H1 (cell line): ENCODE results near the gene MAPK11. TPM values are rescaled to one million over a fixed set of nuclear protein-coding genes. Genes with fewer than 3 reads are reported as not detected.

Experiments
- CTCF ChIA-PET: fragments of 300-600 bp; sonication (Branson Sonifier 250); formaldehyde crosslinking; loops from one replicate; lab custom pipeline; 2021; ENCODE audit not compliant: partially characterized antibody; lab: Charles Lee
- POLR2A ChIA-PET: fragments of 300-600 bp; sonication (Branson Sonifier 250); formaldehyde crosslinking; loops from one replicate; lab custom pipeline; 2021; ENCODE audit warnings: inconsistent platforms; ENCODE audit not compliant: partially characterized antibody; lab: Charles Lee
- DNase-seq, 2 experiments: peaks; one replicate each; pipeline versions ENCODE4 v3.0.0 to v3.0.0-alpha.2; 2010 to 2022; ENCODE audit warnings: low spot score in 2 of 2, low read depth in 1 of 2, mixed read lengths in 1 of 2
- FAIRE-seq: peaks from 2 replicates; lab custom pipeline; 2011; peaks lifted over from hg19 to GRCh38; lab: Jason Lieb, UNC
- H2AFZ ChIP-seq: 2 replicates; pipeline ENCODE4 v1.8.1; 2012; ENCODE audit warnings: low read length, inconsistent platforms
- H2AK5ac ChIP-seq: 2 replicates; pipeline ENCODE4 v1.6.1; 2013; ENCODE audit warnings: low read depth, low read length
- H2BK120ac ChIP-seq: replicated peaks from 2 replicates; pipeline ENCODE3; 2013; ENCODE audit warnings: low read depth, low read length, inconsistent platforms
- H2BK12ac ChIP-seq: 2 replicates; pipeline ENCODE4 v1.6.1; 2013; ENCODE audit warnings: low read depth, low read length
- H2BK15ac ChIP-seq: 2 replicates; pipeline ENCODE4 v1.6.1; 2013; ENCODE audit warnings: low read length
- H2BK20ac ChIP-seq: 2 replicates; pipeline ENCODE4 v1.6.1; 2013; ENCODE audit warnings: low read length
- H2BK5ac ChIP-seq: 2 replicates; pipeline ENCODE4 v1.6.1; 2013; ENCODE audit warnings: low read depth, low read length
- H3K14ac ChIP-seq: 2 replicates; pipeline ENCODE4 v1.6.1; 2013; ENCODE audit warnings: inconsistent platforms; ENCODE audit not compliant: insufficient read length
- H3K18ac ChIP-seq: 2 replicates; pipeline ENCODE4 v1.6.1; 2013; ENCODE audit warnings: low read length; ENCODE audit errors: extremely low read depth
- H3K23ac ChIP-seq: 2 replicates; pipeline ENCODE4 v1.6.1; 2013; ENCODE audit warnings: inconsistent platforms; ENCODE audit not compliant: insufficient read length
- H3K23me2 ChIP-seq: 2 replicates; pipeline ENCODE4 v1.6.1; 2013; ENCODE audit warnings: low read depth, low read length
- H3K27ac ChIP-seq: 2 replicates; pipeline ENCODE4 v1.6.1; 2011; ENCODE audit warnings: low read depth, low read length, inconsistent platforms
- H3K27me3 ChIP-seq, 4 experiments: replicated peaks in 1 of 4; 1 replicate in 1 of 4; 2 replicates in 3 of 4; pipeline versions ENCODE4 v1.6.1 to v1.8.1; 2011 to 2013; ENCODE audit warnings: low read length in 3 of 4, mild to moderate bottlenecking in 3 of 4, inconsistent platforms in 2 of 4, mixed read lengths in 2 of 4, moderate library complexity in 1 of 4; ENCODE audit not compliant: control insufficient read depth in 3 of 4, insufficient read depth in 3 of 4; ENCODE audit errors: extremely low read depth in 1 of 4
- H3K36me3 ChIP-seq, 4 experiments: 2 replicates each; pipeline versions ENCODE4 v1.6.1 to v1.8.1; 2011 to 2013; ENCODE audit warnings: mild to moderate bottlenecking in 4 of 4, low read length in 3 of 4, moderate library complexity in 2 of 4, control low read depth in 1 of 4, inconsistent platforms in 1 of 4; ENCODE audit not compliant: insufficient read depth in 4 of 4, control insufficient read depth in 2 of 4
- H3K4ac ChIP-seq: replicated peaks from 2 replicates; pipeline ENCODE3; 2013; ENCODE audit warnings: low read length, low read depth, mixed read lengths, inconsistent platforms; ENCODE audit not compliant: insufficient read length
- H3K4me1 ChIP-seq, 4 experiments: replicated peaks in 1 of 4; 1 replicate in 1 of 4; 2 replicates in 3 of 4; pipeline versions ENCODE4 v1.6.1 to v1.8.1; 2011 to 2013; ENCODE audit warnings: low read length in 3 of 4, inconsistent platforms in 2 of 4, mixed read lengths in 1 of 4; ENCODE audit not compliant: insufficient read depth in 4 of 4, control insufficient read depth in 3 of 4
- H3K4me2 ChIP-seq, 2 experiments: 2 replicates each; pipeline versions ENCODE4 v1.6.1 to v1.8.1; 2011 to 2013; ENCODE audit warnings: low read depth in 2 of 2, low read length in 2 of 2, control low read depth in 1 of 2, inconsistent platforms in 1 of 2, mild to moderate bottlenecking in 1 of 2; ENCODE audit not compliant: insufficient read depth in 1 of 2
- H3K4me3 ChIP-seq, 4 experiments: fragments of 200-600, 300-600 bp in 1 of 4; sonication (generic), shearing (Covaris generic), sonication (Bioruptor Twin) in 1 of 4; 2 replicates each; pipeline versions ENCODE4 v1.5.1 to v1.8.1; 2011 to 2016; ENCODE audit warnings: low read length in 4 of 4, low read depth in 3 of 4, control low read depth in 2 of 4, inconsistent platforms in 2 of 4, mild to moderate bottlenecking in 2 of 4, mixed read lengths in 1 of 4, moderate library complexity in 1 of 4; ENCODE audit not compliant: insufficient read depth in 2 of 4; ENCODE audit errors: extremely low read depth in 1 of 4
- H3K56ac ChIP-seq: replicated peaks from 2 replicates; pipeline ENCODE3; 2013; ENCODE audit warnings: low read depth, mild to moderate bottlenecking, mixed read lengths, low read length, inconsistent platforms; ENCODE audit not compliant: insufficient read length
- H3K79me1 ChIP-seq: 2 replicates; pipeline ENCODE4 v1.6.1; 2013; ENCODE audit warnings: low read depth, low read length, control low read depth
- H3K79me2 ChIP-seq, 2 experiments: 2 replicates each; pipeline versions ENCODE4 v1.6.1 to v1.8.1; 2012 to 2013; ENCODE audit warnings: low read length in 2 of 2, mild to moderate bottlenecking in 2 of 2, inconsistent platforms in 1 of 2; ENCODE audit not compliant: insufficient read depth in 2 of 2, control insufficient read depth in 1 of 2
- H3K9ac ChIP-seq, 4 experiments: replicated peaks in 1 of 4; 1 replicate in 1 of 4; 2 replicates in 3 of 4; pipeline versions ENCODE4 v1.6.1 to v1.8.1; 2011 to 2013; ENCODE audit warnings: low read depth in 3 of 4, low read length in 3 of 4, control low read depth in 2 of 4, mild to moderate bottlenecking in 2 of 4, moderate library complexity in 2 of 4, inconsistent platforms in 1 of 4; ENCODE audit errors: extremely low read depth in 1 of 4
- H3K9me3 ChIP-seq, 2 experiments: 2 replicates each; pipeline versions ENCODE4 v1.6.1 to v1.8.1; 2012 to 2013; ENCODE audit warnings: mild to moderate bottlenecking in 2 of 2, moderate library complexity in 2 of 2, control low read depth in 1 of 2, inconsistent platforms in 1 of 2, low read depth in 1 of 2, low read length in 1 of 2, mixed read lengths in 1 of 2; ENCODE audit not compliant: insufficient read depth in 2 of 2
- H4K20me1 ChIP-seq, 2 experiments: replicated peaks in 1 of 2; 2 replicates each; pipeline versions ENCODE3 to v1.8.1; 2011 to 2013; ENCODE audit warnings: inconsistent platforms in 2 of 2, low read length in 2 of 2, mild to moderate bottlenecking in 1 of 2; ENCODE audit not compliant: insufficient read depth in 2 of 2, control insufficient read depth in 1 of 2
- H4K5ac ChIP-seq: 2 replicates; pipeline ENCODE4 v1.6.1; 2013; ENCODE audit warnings: low read length, low read depth, mixed read lengths, inconsistent platforms; ENCODE audit not compliant: insufficient read length
- H4K8ac ChIP-seq: 2 replicates; pipeline ENCODE4 v1.8.0; 2013; ENCODE audit warnings: mild to moderate bottlenecking, moderate library complexity, low read length, inconsistent platforms; ENCODE audit not compliant: insufficient read depth; ENCODE audit errors: extremely low read depth
- H4K91ac ChIP-seq: replicated peaks from 2 replicates; pipeline ENCODE3; 2013; ENCODE audit warnings: low read length, mixed read lengths, inconsistent platforms; ENCODE audit not compliant: insufficient read length
- CBX5 ChIP-seq: fragments of 300-800, 300-1000 bp; sonication (generic); IDR thresholded peaks from 2 replicates; pipeline ENCODE4 v1.7.1; 2016; ENCODE audit warnings: antibody characterized with exemption, low read length, low read depth
- CBX8 ChIP-seq: fragments of 300-800, 300-1000 bp; sonication (generic); IDR thresholded peaks from 2 replicates; pipeline ENCODE4 v1.7.1; 2016; ENCODE audit warnings: low read depth, low read length, borderline replicate concordance
- CREB1 ChIP-seq: IDR thresholded peaks from 2 replicates; pipeline ENCODE4 v1.6.1; 2012; ENCODE audit warnings: inconsistent platforms
- JUN ChIP-seq: IDR thresholded peaks from 2 replicates; pipeline ENCODE4 v1.6.1; 2011; ENCODE audit warnings: low read depth, mild to moderate bottlenecking, improper control_type of control experiment, low read length
- JUND ChIP-seq: IDR thresholded peaks from 2 replicates; pipeline ENCODE4 v1.6.1; 2011; ENCODE audit warnings: mild to moderate bottlenecking, improper control_type of control experiment, low read length
- WGBS, 2 experiments: shearing (Covaris generic) in 1 of 2; methylation state at CpG; one replicate each; pipeline versions ENCODE4 v1.1.6 to v1.1.7; 2013 to 2015; ENCODE audit warnings: low lambda C conversion rate in 2 of 2, mixed read lengths in 2 of 2, inconsistent platforms in 1 of 2, low coverage in 1 of 2, missing lambda C conversion rate in 1 of 2; ENCODE audit not compliant: insufficient replicate concordance in 2 of 2, insufficient coverage in 1 of 2, insufficient read length in 1 of 2; ENCODE audit errors: extremely low coverage in 1 of 2, missing lambda C conversion rate in 1 of 2; 5-methylcytosine and 5-hydroxymethylcytosine counted together
- polyA plus RNA-seq, 7 experiments: library from polyadenylated mRNA; depleted of rRNA in 3 of 7; stranded (reverse) in 5 of 7; unstranded in 2 of 7; fragments of >200 nt in 5 of 7; fragments of 200-250 nt in 2 of 7; gene quantifications; 1 replicate in 5 of 7; 2 replicates in 1 of 7; 4 replicates in 1 of 7; pipeline versions ENCODE4 v1.2.1 to v1.2.3, GENCODE V29; 2011 to 2013; ENCODE audit warnings: missing spikeins in 2 of 7, mixed read lengths in 2 of 7
- total RNA-seq: library from RNA; stranded (reverse); fragmentation: NEBNext Ultra II Directional; extraction: Animal tissue kit (Norgen Biotek cat#: 25700); gene quantifications from 2 replicates; pipeline ENCODE4 v1.2.1, GENCODE V29; 2021
- TF ChIP-seq, protein P1 (sequence below): IDR thresholded peaks from 2 replicates; pipeline ENCODE4 v1.6.1; 2011; ENCODE audit warnings: low read depth, mild to moderate bottlenecking, low read length; ENCODE audit not compliant: insufficient read depth

The MAPK11 gene
- total and polyA plus RNA-seq, 2 of the 8 experiments (the other 6 are each of a cell fraction or from before 2014, with no cell fraction given), result 0.70 to 1.5 TPM

DNA sequence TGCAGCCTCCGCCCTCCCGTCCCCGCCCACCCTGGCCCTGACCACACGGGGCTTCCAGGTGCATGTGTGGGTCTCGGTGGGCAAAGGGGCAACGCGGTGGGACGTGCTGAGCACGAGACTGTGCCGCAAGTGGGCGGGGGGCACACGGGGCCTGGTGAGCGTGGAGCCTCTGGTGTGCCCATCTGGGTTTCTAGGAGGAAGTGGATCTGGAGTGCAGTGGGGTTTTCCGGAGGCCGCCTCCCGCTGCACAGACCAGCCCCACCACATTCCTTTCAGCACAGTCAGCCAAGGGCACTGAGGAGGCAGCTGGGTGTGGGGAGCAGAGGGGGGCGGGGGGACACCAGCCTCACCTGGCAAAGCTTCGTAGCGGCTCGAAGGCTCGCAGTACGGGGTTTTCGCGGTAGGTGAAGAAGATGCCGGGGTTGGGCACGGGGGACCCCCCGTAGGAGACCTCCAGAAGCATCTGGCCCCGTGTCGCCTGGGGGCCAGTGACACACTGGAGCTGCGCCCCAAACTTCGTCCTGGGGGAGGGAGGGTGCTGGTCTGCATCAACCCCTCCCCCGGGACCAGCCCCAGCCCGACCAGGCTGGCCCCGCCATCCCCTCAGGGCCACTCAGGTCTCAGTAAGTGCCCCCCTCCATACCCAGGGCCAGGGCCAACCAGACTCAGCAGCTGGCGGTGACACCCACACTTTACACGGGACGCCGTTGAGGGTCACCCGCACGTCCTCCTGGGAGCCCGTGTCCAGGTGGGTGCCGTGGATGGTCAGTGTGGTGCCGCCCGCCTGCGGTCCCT lies 12.4 kb upstream of the MAPK11 start:
- peaks cover 0 to 2% (median 0%) of the 10 kb centered on the region in 4 experiments; a peak in 2 of 7 replicates for H3K4me1 ChIP-seq
- no peaks in the 10 kb centered on the region for H3K79me2 ChIP-seq
- H2BK15ac ChIP-seq, result no peak overlapping the region
- CTCF ChIA-PET, result interaction anchor here (1.7 to 1.9 kb wide), 2 partner anchors 10 to 58 kb away, joined by 3 to 6 read pairs; no protein-coding TSS in a partner anchor
- H2BK5ac ChIP-seq, result no peak overlapping the region
- no peak overlapping the region for H3K4me3 ChIP-seq
- no peak overlapping the region for H3K23ac ChIP-seq
- H2AFZ ChIP-seq, result no peak overlapping the region
- H3K79me1 ChIP-seq, result no peaks in the 10 kb centered on the region
- POLR2A ChIA-PET, result interaction anchor here (1.0 to 1.2 kb wide), 3 partner anchors 8 to 26 kb away, joined by 3 to 6 read pairs (median 4); no protein-coding TSS in a partner anchor
- 91% methylated on average over 37 of the region's 45 CpGs; no CpG with 5 or more reads in 1 of the 2 experiments for WGBS, 2 experiments
- no peak overlapping the region for H3K18ac ChIP-seq
- H3K9me3 ChIP-seq, result peaks cover 0 to under 1% of the 10 kb centered on the region in 2 experiments; a peak in 1 of 4 replicates
- no peaks in the 10 kb centered on the region for H3K27me3 ChIP-seq
- DNase-seq (no peak), FAIRE-seq (no peak)
- H4K91ac ChIP-seq, result no peak overlapping the region
- H4K20me1 ChIP-seq, result peaks cover 0 to 12% of the 10 kb centered on the region in 2 experiments
- no peak overlapping the region for H3K56ac ChIP-seq
- peak overlapping the region; percentile 24; the same call in 1 of the 2 replicates for H3K27ac ChIP-seq
- no peak overlapping the region for H2AK5ac ChIP-seq
- H2BK12ac ChIP-seq, result no peak overlapping the region
- no peak overlapping the region for H2BK120ac ChIP-seq
- H2BK20ac ChIP-seq, result no peak overlapping the region
- H3K36me3 ChIP-seq, result peaks cover 23 to 86% (median 37%) of the 10 kb centered on the region in 4 experiments
- no peak for TF ChIP-seq CBX5
- TF ChIP-seq, protein P1, sequence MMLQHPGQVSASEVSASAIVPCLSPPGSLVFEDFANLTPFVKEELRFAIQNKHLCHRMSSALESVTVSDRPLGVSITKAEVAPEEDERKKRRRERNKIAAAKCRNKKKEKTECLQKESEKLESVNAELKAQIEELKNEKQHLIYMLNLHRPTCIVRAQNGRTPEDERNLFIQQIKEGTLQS, result no peak
- peak; percentile 23; the same call in 1 of the 2 replicates for TF ChIP-seq JUN
- TF ChIP-seq JUND, result peak; percentile 62; the same call in 1 of the 2 replicates
- no peak for TF ChIP-seq CREB1
- TF ChIP-seq CBX8, result no peak
- H3K4ac ChIP-seq, result no peak overlapping the region
- no peak overlapping the region for H3K14ac ChIP-seq
- H4K8ac ChIP-seq, result peak overlapping the region; percentile 68
- H3K23me2 ChIP-seq, result no peaks in the 10 kb centered on the region
- no peak overlapping the region for H3K9ac ChIP-seq
- H3K4me2 ChIP-seq, result no peak overlapping the region
- no peak overlapping the region for H4K5ac ChIP-seq
